Liver (tissue), 9 donors: ENCODE results near the gene CDH9. TPM values are rescaled to one million over a fixed set of nuclear protein-coding genes. Genes with fewer than 3 reads are reported as not detected.

Experiments used
- DNase-seq: peaks from one replicate; pipeline ENCODE4 v3.0.0-alpha.2; 2017; ENCODE audit warnings: low spot score
- H3K27ac ChIP-seq, 2 donors: one replicate each; pipeline ENCODE4 v1.7.0; 2013; ENCODE audit warnings: inconsistent platforms in 2 of 2, low read length in 2 of 2, control low read depth in 1 of 2, low read depth in 1 of 2, mild to moderate bottlenecking in 1 of 2
- H3K27me3 ChIP-seq, 4 donors: one replicate each; pipeline versions ENCODE4 v1.6.1 to v1.7.0; 2013; ENCODE audit warnings: low read length in 3 of 4, inconsistent platforms in 1 of 4, mild to moderate bottlenecking in 1 of 4, moderate library complexity in 1 of 4; ENCODE audit not compliant: control insufficient read depth in 4 of 4, insufficient read depth in 4 of 4
- H3K36me3 ChIP-seq, 4 donors: one replicate each; pipeline versions ENCODE4 v1.6.1 to v1.7.0; 2013; ENCODE audit warnings: low read length in 3 of 4, mild to moderate bottlenecking in 3 of 4, low read depth in 1 of 4, moderate library complexity in 1 of 4; ENCODE audit not compliant: control insufficient read depth in 4 of 4, insufficient read depth in 3 of 4
- H3K4me1 ChIP-seq, 4 donors: one replicate each; pipeline versions ENCODE4 v1.6.1 to v1.7.0; 2013; ENCODE audit warnings: low read length in 3 of 4, mild to moderate bottlenecking in 3 of 4, moderate library complexity in 1 of 4; ENCODE audit not compliant: control insufficient read depth in 4 of 4, insufficient read depth in 4 of 4
- H3K4me3 ChIP-seq, 3 donors: one replicate each; pipeline versions ENCODE4 v1.6.1 to v1.7.0; 2013; ENCODE audit warnings: low read length in 3 of 3, control low read depth in 1 of 3, low read depth in 1 of 3, mild to moderate bottlenecking in 1 of 3
- H3K9ac ChIP-seq, 2 donors: one replicate each; pipeline ENCODE4 v1.7.0; 2013; ENCODE audit warnings: low read length in 2 of 2, mild to moderate bottlenecking in 2 of 2, moderate library complexity in 2 of 2, control low read depth in 1 of 2, low read depth in 1 of 2
- H3K9me3 ChIP-seq, 4 donors: one replicate each; pipeline versions ENCODE4 v1.6.1 to v1.7.0; 2013; ENCODE audit warnings: low read length in 3 of 4; ENCODE audit not compliant: control insufficient read depth in 4 of 4
- EGR1 ChIP-seq, 2 donors: IDR thresholded peaks; 2 replicates each; pipeline ENCODE4 v1.6.1; 2016 to 2018; ENCODE audit warnings: antibody characterized with exemption in 2 of 2, low read depth in 2 of 2
- FOXA2 ChIP-seq: IDR thresholded peaks from 2 replicates; pipeline ENCODE4 v1.6.1; 2016; ENCODE audit warnings: antibody characterized with exemption
- GABPA ChIP-seq, 2 donors: IDR thresholded peaks in 1 of 2; conservative IDR thresholded peaks in 1 of 2; 2 replicates each; pipeline ENCODE4 v1.6.1; 2016; ENCODE audit warnings: antibody characterized with exemption in 2 of 2, mild to moderate bottlenecking in 1 of 2, moderate library complexity in 1 of 2
- HNF4A ChIP-seq, 2 donors: conservative IDR thresholded peaks; 2 replicates each; pipeline ENCODE4 v1.6.1; 2016; ENCODE audit warnings: antibody characterized with exemption in 2 of 2, mild to moderate bottlenecking in 2 of 2
- HNF4G ChIP-seq: IDR thresholded peaks from 2 replicates; pipeline ENCODE4 v1.6.1; 2016; ENCODE audit warnings: antibody characterized with exemption
- NR2F2 ChIP-seq: IDR thresholded peaks from 2 replicates; pipeline ENCODE4 v1.6.1; 2016; ENCODE audit warnings: antibody characterized with exemption
- RAD21 ChIP-seq, 2 donors: IDR thresholded peaks; 2 replicates each; pipeline ENCODE4 v1.6.1; 2016; ENCODE audit warnings: antibody characterized with exemption in 2 of 2, mild to moderate bottlenecking in 2 of 2
- SP1 ChIP-seq: IDR thresholded peaks from 2 replicates; pipeline ENCODE4 v1.6.1; 2018; ENCODE audit warnings: antibody characterized with exemption, mild to moderate bottlenecking
- TAF1 ChIP-seq: conservative IDR thresholded peaks from 2 replicates; pipeline ENCODE4 v1.6.1; 2016; ENCODE audit warnings: antibody characterized with exemption, mild to moderate bottlenecking
- YY1 ChIP-seq: IDR thresholded peaks from 2 replicates; pipeline ENCODE4 v1.6.1; 2016; ENCODE audit warnings: antibody characterized with exemption, mild to moderate bottlenecking
- WGBS: extraction: QIAGEN DNeasy Blood & Tissue Kit; methylation state at CpG from one replicate; pipeline ENCODE4 v1.1.7; 2013; 5-methylcytosine and 5-hydroxymethylcytosine counted together
- polyA plus RNA-seq, 2 donors: library from polyadenylated mRNA; stranded (reverse) in 1 of 2; unstranded in 1 of 2; fragments of 200-250 nt in 1 of 2; fragments of >200 nt in 1 of 2; fragmentation: Nextera tagmentation in 1 of 2; extraction: Ambion mirVana in 1 of 2; gene quantifications; one replicate each; pipeline versions ENCODE4 v1.2.1 to v1.2.3, GENCODE V29; 2013 to 2015
- total RNA-seq, 2 donors: library from RNA; depleted of rRNA; stranded (reverse); fragments of >200 nt; gene quantifications; one replicate each; pipeline ENCODE4 v1.2.3, GENCODE V29; 2014
- TF ChIP-seq, protein P1 (sequence below): IDR thresholded peaks from 2 replicates; pipeline ENCODE4 v1.6.1; 2016; ENCODE audit warnings: antibody characterized with exemption
- TF ChIP-seq, protein P2 (sequence below): fragments of 150-350 bp; IDR thresholded peaks from 2 replicates; pipeline ENCODE4 v1.5.1; 2017; ENCODE audit warnings: improper control_type of control experiment, low read depth, low read length; ENCODE audit not compliant: missing input control
- TF ChIP-seq, protein P3 (sequence below): IDR thresholded peaks from 2 replicates; pipeline ENCODE4 v1.6.1; 2016; ENCODE audit warnings: antibody characterized with exemption
- TF ChIP-seq, protein P4 (sequence below): IDR thresholded peaks from 2 replicates; pipeline ENCODE4 v1.6.1; 2016; ENCODE audit warnings: antibody characterized with exemption, mild to moderate bottlenecking
- donor health status: healthy.
- donor health status: healthy.
- donor health status: healthy.
- donor health status: healthy.
- donor health status: healthy.

Gene CDH9
- total and polyA plus RNA-seq, 4 donors: not detected

DNA sequence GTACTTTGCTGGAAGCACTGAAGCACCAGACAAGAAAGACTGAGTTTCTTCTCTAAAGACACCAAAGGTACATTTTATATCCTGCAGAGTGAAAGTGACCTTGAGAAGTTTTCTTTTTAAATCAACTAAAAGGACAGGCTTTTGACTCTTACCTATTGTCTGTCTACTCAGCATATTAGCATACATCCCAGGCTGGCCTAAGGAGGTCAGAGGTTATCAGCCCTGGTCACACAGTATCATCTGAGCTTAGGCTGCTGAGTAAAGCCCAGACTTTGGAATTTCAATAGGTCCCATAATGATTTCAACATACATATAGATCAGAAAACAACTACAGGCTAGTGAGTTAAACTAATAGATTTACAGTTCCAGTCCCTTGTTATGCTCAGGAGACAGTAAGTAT lies 10.1 kb upstream of the CDH9 start:
- no peak overlapping the region for H3K9ac ChIP-seq
- H3K27ac ChIP-seq: no peak overlapping the region
- no peaks in the 10 kb centered on the region for H3K36me3 ChIP-seq
- no peak for DNase-seq
- H3K4me3 ChIP-seq: no peak overlapping the region
- no peaks in the 10 kb centered on the region for H3K27me3 ChIP-seq
- H3K9me3 ChIP-seq: no peaks in the 10 kb centered on the region
- H3K4me1 ChIP-seq: no peaks in the 10 kb centered on the region
- TF ChIP-seq, protein P1, sequence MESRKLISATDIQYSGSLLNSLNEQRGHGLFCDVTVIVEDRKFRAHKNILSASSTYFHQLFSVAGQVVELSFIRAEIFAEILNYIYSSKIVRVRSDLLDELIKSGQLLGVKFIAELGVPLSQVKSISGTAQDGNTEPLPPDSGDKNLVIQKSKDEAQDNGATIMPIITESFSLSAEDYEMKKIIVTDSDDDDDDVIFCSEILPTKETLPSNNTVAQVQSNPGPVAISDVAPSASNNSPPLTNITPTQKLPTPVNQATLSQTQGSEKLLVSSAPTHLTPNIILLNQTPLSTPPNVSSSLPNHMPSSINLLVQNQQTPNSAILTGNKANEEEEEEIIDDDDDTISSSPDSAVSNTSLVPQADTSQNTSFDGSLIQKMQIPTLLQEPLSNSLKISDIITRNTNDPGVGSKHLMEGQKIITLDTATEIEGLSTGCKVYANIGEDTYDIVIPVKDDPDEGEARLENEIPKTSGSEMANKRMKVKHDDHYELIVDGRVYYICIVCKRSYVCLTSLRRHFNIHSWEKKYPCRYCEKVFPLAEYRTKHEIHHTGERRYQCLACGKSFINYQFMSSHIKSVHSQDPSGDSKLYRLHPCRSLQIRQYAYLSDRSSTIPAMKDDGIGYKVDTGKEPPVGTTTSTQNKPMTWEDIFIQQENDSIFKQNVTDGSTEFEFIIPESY: no peak
- TF ChIP-seq HNF4A (conservative IDR thresholded peaks at IDR 0.05) (no peak), RAD21 (IDR thresholded peaks at IDR 0.05) (no peak), YY1 (no peak), NR2F2 (no peak), EGR1 (IDR thresholded peaks at IDR 0.05; ENCODE audit: low read depth in 2 of 2) (no peak), GABPA (IDR thresholded peaks at IDR 0.05 in 1 of 2, conservative IDR thresholded peaks at IDR 0.05 in 1 of 2) (no peak), SP1 (no peak), TAF1 (no peak), FOXA2 (no peak)
- TF ChIP-seq, protein P2, sequence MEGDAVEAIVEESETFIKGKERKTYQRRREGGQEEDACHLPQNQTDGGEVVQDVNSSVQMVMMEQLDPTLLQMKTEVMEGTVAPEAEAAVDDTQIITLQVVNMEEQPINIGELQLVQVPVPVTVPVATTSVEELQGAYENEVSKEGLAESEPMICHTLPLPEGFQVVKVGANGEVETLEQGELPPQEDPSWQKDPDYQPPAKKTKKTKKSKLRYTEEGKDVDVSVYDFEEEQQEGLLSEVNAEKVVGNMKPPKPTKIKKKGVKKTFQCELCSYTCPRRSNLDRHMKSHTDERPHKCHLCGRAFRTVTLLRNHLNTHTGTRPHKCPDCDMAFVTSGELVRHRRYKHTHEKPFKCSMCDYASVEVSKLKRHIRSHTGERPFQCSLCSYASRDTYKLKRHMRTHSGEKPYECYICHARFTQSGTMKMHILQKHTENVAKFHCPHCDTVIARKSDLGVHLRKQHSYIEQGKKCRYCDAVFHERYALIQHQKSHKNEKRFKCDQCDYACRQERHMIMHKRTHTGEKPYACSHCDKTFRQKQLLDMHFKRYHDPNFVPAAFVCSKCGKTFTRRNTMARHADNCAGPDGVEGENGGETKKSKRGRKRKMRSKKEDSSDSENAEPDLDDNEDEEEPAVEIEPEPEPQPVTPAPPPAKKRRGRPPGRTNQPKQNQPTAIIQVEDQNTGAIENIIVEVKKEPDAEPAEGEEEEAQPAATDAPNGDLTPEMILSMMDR: no peak
- TF ChIP-seq, protein P3, sequence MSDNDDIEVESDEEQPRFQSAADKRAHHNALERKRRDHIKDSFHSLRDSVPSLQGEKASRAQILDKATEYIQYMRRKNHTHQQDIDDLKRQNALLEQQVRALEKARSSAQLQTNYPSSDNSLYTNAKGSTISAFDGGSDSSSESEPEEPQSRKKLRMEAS: no peak

DNA sequence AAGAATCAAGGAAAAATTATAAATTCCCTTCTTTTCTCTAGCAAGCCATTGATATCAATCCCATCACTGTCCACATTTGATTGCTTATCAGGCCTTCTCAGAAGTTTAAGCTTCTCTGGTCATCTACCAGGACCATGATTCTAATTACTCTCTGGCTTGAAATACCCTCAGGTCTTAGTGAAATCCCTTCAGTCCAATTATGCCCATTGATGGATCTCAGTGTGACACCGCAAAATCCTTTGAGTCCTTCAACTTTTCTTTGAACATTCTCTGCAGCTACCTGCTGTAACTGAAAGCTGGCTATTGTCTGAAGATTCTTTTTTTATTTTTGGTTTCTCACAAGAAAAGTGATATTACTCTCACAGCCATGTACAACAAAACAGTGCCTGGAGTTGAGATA lies 3.0 kb upstream of the CDH9 start:
- WGBS: 97% methylated on average over 1 of the region's 1 CpG
- Histone ChIP-seq H3K27me3 (no peaks in the 10 kb centered on the region), H3K9me3 (no peaks in the 10 kb centered on the region), H3K4me3 (no peak overlapping the region), H3K4me1 (no peaks in the 10 kb centered on the region), H3K36me3 (no peaks in the 10 kb centered on the region), H3K9ac (no peak overlapping the region), H3K27ac (no peak overlapping the region)
- DNase-seq: no peak
- TF ChIP-seq HNF4G (no peak), RAD21 (IDR thresholded peaks at IDR 0.05) (no peak), FOXA2 (no peak)
- TF ChIP-seq, protein P4, sequence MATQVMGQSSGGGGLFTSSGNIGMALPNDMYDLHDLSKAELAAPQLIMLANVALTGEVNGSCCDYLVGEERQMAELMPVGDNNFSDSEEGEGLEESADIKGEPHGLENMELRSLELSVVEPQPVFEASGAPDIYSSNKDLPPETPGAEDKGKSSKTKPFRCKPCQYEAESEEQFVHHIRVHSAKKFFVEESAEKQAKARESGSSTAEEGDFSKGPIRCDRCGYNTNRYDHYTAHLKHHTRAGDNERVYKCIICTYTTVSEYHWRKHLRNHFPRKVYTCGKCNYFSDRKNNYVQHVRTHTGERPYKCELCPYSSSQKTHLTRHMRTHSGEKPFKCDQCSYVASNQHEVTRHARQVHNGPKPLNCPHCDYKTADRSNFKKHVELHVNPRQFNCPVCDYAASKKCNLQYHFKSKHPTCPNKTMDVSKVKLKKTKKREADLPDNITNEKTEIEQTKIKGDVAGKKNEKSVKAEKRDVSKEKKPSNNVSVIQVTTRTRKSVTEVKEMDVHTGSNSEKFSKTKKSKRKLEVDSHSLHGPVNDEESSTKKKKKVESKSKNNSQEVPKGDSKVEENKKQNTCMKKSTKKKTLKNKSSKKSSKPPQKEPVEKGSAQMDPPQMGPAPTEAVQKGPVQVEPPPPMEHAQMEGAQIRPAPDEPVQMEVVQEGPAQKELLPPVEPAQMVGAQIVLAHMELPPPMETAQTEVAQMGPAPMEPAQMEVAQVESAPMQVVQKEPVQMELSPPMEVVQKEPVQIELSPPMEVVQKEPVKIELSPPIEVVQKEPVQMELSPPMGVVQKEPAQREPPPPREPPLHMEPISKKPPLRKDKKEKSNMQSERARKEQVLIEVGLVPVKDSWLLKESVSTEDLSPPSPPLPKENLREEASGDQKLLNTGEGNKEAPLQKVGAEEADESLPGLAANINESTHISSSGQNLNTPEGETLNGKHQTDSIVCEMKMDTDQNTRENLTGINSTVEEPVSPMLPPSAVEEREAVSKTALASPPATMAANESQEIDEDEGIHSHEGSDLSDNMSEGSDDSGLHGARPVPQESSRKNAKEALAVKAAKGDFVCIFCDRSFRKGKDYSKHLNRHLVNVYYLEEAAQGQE: no peak
